Panc1 (cell line): ENCODE results near the gene BMP2. TPM values are rescaled to one million over a fixed set of nuclear protein-coding genes. Genes with fewer than 3 reads are reported as not detected.

Source experiments
- ATAC-seq: fragments of 200-7000 bp; cut with Tn5 transposase; 2 replicates; pipeline ENCODE4 v1.9.1; 2020; ENCODE audit warnings: mild to moderate bottlenecking, moderate library complexity
- BruUV-seq: library from RNA; stranded (reverse); fragments of 400-500 nt; replicated peaks from 2 replicates; lab custom pipeline; 2021; lab: Mats Ljungman, UMichigan
- CTCF ChIA-PET: fragments of 300-600 bp; sonication (Branson Sonifier 250); formaldehyde crosslinking; loops from one replicate; lab custom pipeline; 2022; ENCODE audit warnings: antibody characterized with exemption; lab: Charles Lee
- POLR2A ChIA-PET: fragments of 300-600 bp; sonication (Branson Sonifier 250); formaldehyde crosslinking; loops from one replicate; lab custom pipeline; 2022; ENCODE audit warnings: antibody characterized with exemption; lab: Charles Lee
- DNase-seq: peaks from one replicate; pipeline ENCODE4 v3.0.0-alpha.2; 2010; ENCODE audit warnings: low read depth, low spot score
- H3K27ac ChIP-seq: 2 replicates; pipeline ENCODE4 v1.5.1; 2011; ENCODE audit warnings: mild to moderate bottlenecking, low read length, inconsistent platforms
- H3K27me3 ChIP-seq: fragments of 200-500 bp; sonication (Bioruptor generic); 2 replicates; pipeline ENCODE4 v1.6.0; 2014; ENCODE audit warnings: low read length, inconsistent platforms; ENCODE audit not compliant: control insufficient read depth, insufficient read depth
- H3K36me3 ChIP-seq: fragments of 200-500 bp; sonication (Bioruptor generic); 2 replicates; pipeline ENCODE4 v1.5.1; 2014; ENCODE audit warnings: inconsistent platforms, mild to moderate bottlenecking, low read length, moderate library complexity; ENCODE audit not compliant: control insufficient read depth, insufficient read depth
- H3K4me1 ChIP-seq: 2 replicates; pipeline ENCODE4 v1.5.1; 2011; ENCODE audit warnings: inconsistent platforms, mild to moderate bottlenecking, low read length, moderate library complexity; ENCODE audit not compliant: control insufficient read depth, insufficient read depth
- H3K4me3 ChIP-seq, 2 experiments: 2 replicates each; pipeline ENCODE4 v1.5.1; 2011 to 2012; ENCODE audit warnings: low read depth in 2 of 2, low read length in 2 of 2, mild to moderate bottlenecking in 2 of 2, inconsistent platforms in 1 of 2, moderate library complexity in 1 of 2
- H3K9me3 ChIP-seq: fragments of 200-500 bp; sonication (Bioruptor generic); 2 replicates; pipeline ENCODE4 v1.5.1; 2014; ENCODE audit warnings: low read depth, mild to moderate bottlenecking, inconsistent platforms, low read length, moderate library complexity; ENCODE audit not compliant: control insufficient read depth, insufficient read depth
- CTCF ChIP-seq: fragments of 450-650 bp; IDR thresholded peaks from 2 replicates; pipeline ENCODE4 v1.5.1; 2017; ENCODE audit warnings: mild to moderate bottlenecking
- POLR2AphosphoS5 ChIP-seq: IDR thresholded peaks from 2 replicates; pipeline ENCODE4 v1.6.1; 2012; ENCODE audit warnings: mild to moderate bottlenecking, low read depth, low read length, moderate library complexity
- REST ChIP-seq, 2 experiments: IDR thresholded peaks; 2 replicates each; pipeline ENCODE4 v1.6.1; 2011 to 2012; ENCODE audit warnings: low read depth in 2 of 2, control low read depth in 1 of 2, low read length in 1 of 2, mild to moderate bottlenecking in 1 of 2, moderate library complexity in 1 of 2; ENCODE audit not compliant: insufficient read depth in 1 of 2
- SIN3A ChIP-seq: IDR thresholded peaks from 2 replicates; pipeline ENCODE4 v1.6.1; 2012; ENCODE audit warnings: low read depth, mild to moderate bottlenecking, low read length, moderate library complexity, borderline replicate concordance; ENCODE audit not compliant: insufficient read depth
- TCF7L2 ChIP-seq: IDR thresholded peaks from 2 replicates; pipeline ENCODE4 v1.6.1; 2011; ENCODE audit warnings: mild to moderate bottlenecking, low read depth, low read length, inconsistent platforms
- in situ Hi-C: cut with HindIII; loops from 2 replicates; pipeline ENCODE4 v1.10.0; 2016; ENCODE audit warnings: low sequenced_read_pairs, low pct_unique_long_range_greater_than_20kb
- intact Hi-C: fragments of 100-400 bp; cut with micrococcal nuclease; formaldehyde crosslinking; loops from one replicate; pipeline ENCODE4 v1.10.0; 2022; ENCODE audit not compliant: unreplicated experiment
- total RNA-seq: library from RNA; stranded (reverse); gene quantifications from one replicate; pipeline ENCODE4 v1.2.1, GENCODE V29; 2021; ENCODE audit not compliant: unreplicated experiment

The BMP2 gene
- total RNA-seq, 1 experiment from 2014 or later, result 0.23 TPM

GRCh38 chr20:6792789-6793188 lies 25.3 kb downstream of the BMP2 start:
- POLR2A ChIA-PET, result no interaction called here
- no peak for TF ChIP-seq CTCF
- TF ChIP-seq REST (IDR thresholded peaks at IDR 0.05; ENCODE audit: insufficient read depth in 1 of 2, low read depth in 2 of 2, low read length in 1 of 2), result no peak
- no peak for TF ChIP-seq TCF7L2
- no peak for TF ChIP-seq SIN3A
- TF ChIP-seq POLR2AphosphoS5, result no peak
- DNase-seq, result no peak

GRCh38 chr20:6802227-6802626 lies 34.7 kb downstream of the BMP2 start:
- Histone ChIP-seq H3K27ac (no peak overlapping the region), H3K9me3 (no peaks in the 10 kb centered on the region), H3K4me3 (no peak overlapping the region), H3K36me3 (no peaks in the 10 kb centered on the region), H3K27me3 (no peaks in the 10 kb centered on the region), H3K4me1 (no peaks in the 10 kb centered on the region)
- no TSS peak for BruUV-seq
- DNase-seq (no peak), ATAC-seq (no peak)
- in situ Hi-C loops (no loop called here), intact Hi-C loops (no loop called here)
- CTCF ChIA-PET, result no interaction called here
- TF ChIP-seq SIN3A, result no peak
- no peak for TF ChIP-seq POLR2AphosphoS5
- TF ChIP-seq TCF7L2, result no peak
- TF ChIP-seq CTCF, result no peak
- TF ChIP-seq REST (IDR thresholded peaks at IDR 0.05; ENCODE audit: insufficient read depth in 1 of 2, low read depth in 2 of 2, low read length in 1 of 2), result no peak
- POLR2A ChIA-PET, result no interaction called here

More at GRCh38 chr20:6792789-6793188, 25.3 kb downstream of the BMP2 start:
- no peaks in the 10 kb centered on the region for H3K4me1 ChIP-seq
- H3K36me3 ChIP-seq, result no peaks in the 10 kb centered on the region
- intact Hi-C loops (no loop called here), in situ Hi-C loops (no loop called here)
- ATAC-seq, result no peak
- no peaks in the 10 kb centered on the region for H3K9me3 ChIP-seq
- H3K27ac ChIP-seq, result no peak overlapping the region
- no TSS peak for BruUV-seq
- no peak overlapping the region for H3K4me3 ChIP-seq
- CTCF ChIA-PET, result no interaction called here
- H3K27me3 ChIP-seq, result no peaks in the 10 kb centered on the region
